ENCODE measurements around the gene NDST4. TPM values are rescaled to one million over a fixed set of nuclear protein-coding genes. Genes with fewer than 3 reads are reported as not detected.

Gene NDST4
- total RNA-seq, 4 donors from 2014 or later: 0.83 TPM; not detected in 3

GRCh38 chr4:115121351-115122043 is 8.1 kb upstream of the NDST4 start:
- DNase-seq: no peak
- TF ChIP-seq, protein P1, sequence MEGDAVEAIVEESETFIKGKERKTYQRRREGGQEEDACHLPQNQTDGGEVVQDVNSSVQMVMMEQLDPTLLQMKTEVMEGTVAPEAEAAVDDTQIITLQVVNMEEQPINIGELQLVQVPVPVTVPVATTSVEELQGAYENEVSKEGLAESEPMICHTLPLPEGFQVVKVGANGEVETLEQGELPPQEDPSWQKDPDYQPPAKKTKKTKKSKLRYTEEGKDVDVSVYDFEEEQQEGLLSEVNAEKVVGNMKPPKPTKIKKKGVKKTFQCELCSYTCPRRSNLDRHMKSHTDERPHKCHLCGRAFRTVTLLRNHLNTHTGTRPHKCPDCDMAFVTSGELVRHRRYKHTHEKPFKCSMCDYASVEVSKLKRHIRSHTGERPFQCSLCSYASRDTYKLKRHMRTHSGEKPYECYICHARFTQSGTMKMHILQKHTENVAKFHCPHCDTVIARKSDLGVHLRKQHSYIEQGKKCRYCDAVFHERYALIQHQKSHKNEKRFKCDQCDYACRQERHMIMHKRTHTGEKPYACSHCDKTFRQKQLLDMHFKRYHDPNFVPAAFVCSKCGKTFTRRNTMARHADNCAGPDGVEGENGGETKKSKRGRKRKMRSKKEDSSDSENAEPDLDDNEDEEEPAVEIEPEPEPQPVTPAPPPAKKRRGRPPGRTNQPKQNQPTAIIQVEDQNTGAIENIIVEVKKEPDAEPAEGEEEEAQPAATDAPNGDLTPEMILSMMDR (IDR thresholded peaks at IDR 0.05): no peak
- TF ChIP-seq POLR2A (IDR thresholded peaks at IDR 0.05): no peak
- Histone ChIP-seq H3K9me3 (no peaks in the 10 kb centered on the region), H3K4me3 (replicated peaks in 1 of 3) (no peak overlapping the region), H3K36me3 (no peaks in the 10 kb centered on the region), H3K27me3 (no peaks in the 10 kb centered on the region), H3K27ac (no peak overlapping the region), H3K4me1 (peaks cover 0 to 7% of the 10 kb centered on the region in 2 donors)
- WGBS, 2 donors: 45 to 51% methylated on average over 2 of the region's 2 CpGs
- intact Hi-C loops (cut with DNase I): no loop called here

DNA sequence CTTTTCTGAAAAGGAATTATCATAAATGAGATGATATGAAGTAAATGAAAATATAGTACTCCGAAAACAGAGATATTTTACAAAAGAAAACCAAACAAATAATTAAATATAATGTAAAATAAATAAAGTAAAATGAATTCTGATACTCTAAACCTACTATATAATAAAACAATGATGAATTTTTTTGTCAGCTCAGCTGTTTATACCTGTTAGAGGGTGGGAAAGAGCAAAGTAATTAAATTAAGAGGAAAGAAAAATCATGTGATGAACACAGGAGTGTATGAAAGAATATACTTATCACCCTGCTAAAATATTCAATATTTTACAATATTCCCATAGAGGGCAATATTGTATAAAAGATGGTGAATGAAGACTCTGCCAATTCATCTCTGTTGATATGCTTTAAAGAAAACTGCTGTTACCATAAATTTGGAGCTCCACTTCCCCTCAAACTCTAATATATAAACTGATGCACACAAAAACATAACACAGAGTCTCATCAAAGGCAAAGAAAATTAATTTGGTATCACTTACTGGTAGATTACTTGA is 6.5 kb upstream of the NDST4 start:
- 84 to 97% methylated on average over 1 of the region's 1 CpG for WGBS, 2 donors

DNA sequence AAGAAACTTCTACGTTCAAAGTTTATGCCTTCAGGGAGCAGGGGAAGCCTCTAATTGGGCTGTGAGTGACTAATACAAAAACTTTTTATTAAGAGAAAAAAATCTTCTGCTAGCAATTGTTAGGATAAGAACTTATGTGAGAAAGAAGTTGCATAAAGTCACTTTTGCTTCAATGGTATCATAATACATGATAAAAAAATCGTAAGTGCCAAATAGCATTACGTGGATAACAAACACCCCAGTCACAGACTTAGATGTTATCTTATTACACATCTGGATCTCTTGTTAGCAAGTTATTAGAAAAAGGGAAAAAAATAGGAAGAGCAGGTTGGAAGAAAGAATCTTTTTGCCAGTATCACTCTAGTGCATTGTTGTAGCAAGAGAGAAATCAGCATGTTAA is 4.2 kb upstream of the NDST4 start:
- H3K27ac ChIP-seq: no peak overlapping the region
- H3K4me1 ChIP-seq: no peaks in the 10 kb centered on the region
- TF ChIP-seq POLR2A (IDR thresholded peaks at IDR 0.05): no peak
- TF ChIP-seq, protein P1 (IDR thresholded peaks at IDR 0.05): no peak
- H3K9me3 ChIP-seq: no peaks in the 10 kb centered on the region
- intact Hi-C loops (cut with DNase I): no loop called here
- WGBS, 2 donors: 78 to 85% methylated on average over 3 of the region's 3 CpGs
- no peaks in the 10 kb centered on the region for H3K36me3 ChIP-seq
- H3K4me3 ChIP-seq (replicated peaks in 1 of 3): no peak overlapping the region
- DNase-seq: no peak
- H3K27me3 ChIP-seq: no peaks in the 10 kb centered on the region

More for the DNA sequence above, 6.5 kb upstream of the NDST4 start:
- no peak overlapping the region for H3K27ac ChIP-seq
- H3K4me3 ChIP-seq (replicated peaks in 1 of 3): no peak overlapping the region
- TF ChIP-seq, protein P1 (IDR thresholded peaks at IDR 0.05): no peak
- TF ChIP-seq POLR2A (IDR thresholded peaks at IDR 0.05): no peak
- no peaks in the 10 kb centered on the region for H3K36me3 ChIP-seq
- H3K27me3 ChIP-seq: no peaks in the 10 kb centered on the region
- no peak for DNase-seq
- no peaks in the 10 kb centered on the region for H3K9me3 ChIP-seq
- intact Hi-C loops (cut with DNase I): no loop called here
- H3K4me1 ChIP-seq: no peaks in the 10 kb centered on the region

DNA sequence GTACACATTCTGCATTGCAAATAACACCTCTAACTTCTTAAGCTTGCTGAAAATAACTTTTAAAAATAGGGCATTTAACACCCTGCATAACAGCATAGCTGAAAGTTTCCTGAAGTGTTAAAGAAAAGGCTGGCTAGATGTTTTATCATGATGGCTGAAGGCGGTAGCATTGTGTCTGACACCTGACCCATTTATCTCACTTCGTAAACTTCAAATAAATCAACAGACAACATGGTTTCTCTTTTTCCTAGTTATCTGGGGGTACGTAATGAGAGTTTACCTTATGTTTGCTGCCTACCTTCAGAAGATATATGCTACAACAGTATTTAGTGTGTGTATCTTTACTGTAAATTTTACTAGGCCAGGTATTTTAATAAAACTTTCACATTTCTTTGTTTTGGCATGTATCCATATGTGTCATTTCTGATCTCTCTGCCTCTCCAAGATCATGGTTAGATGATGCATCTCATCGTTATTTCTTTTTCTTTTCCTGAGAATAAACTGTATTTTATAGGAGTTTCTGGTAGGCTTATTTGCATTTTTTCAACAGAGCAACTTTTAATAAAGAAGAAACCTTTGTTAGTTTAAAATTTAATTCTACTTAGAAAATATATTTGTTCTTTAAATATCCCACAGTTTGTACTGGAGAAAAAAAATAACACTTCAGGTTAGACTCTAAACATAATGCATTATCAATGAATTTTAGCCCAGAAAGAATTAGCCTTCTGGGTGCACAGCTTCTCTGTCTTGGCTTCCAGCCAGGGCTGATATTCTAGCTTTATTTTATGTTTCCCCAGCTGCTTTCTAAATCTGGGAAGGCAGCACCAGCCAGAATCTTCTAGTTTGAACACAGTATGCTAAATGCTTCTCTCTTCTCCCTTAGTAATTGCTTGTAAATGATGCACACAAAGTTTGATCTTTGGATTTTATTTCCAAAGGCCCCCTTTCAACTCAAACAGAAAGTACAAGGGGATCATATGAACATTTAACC is 2.9 kb downstream of the NDST4 start:
- DNase-seq: no peak
- no peaks in the 10 kb centered on the region for H3K4me1 ChIP-seq
- no peak for TF ChIP-seq POLR2A (IDR thresholded peaks at IDR 0.05)
- TF ChIP-seq, protein P1 (IDR thresholded peaks at IDR 0.05): no peak
- no peaks in the 10 kb centered on the region for H3K9me3 ChIP-seq
- intact Hi-C loops (cut with DNase I): no loop called here
- no peaks in the 10 kb centered on the region for H3K27me3 ChIP-seq
- H3K27ac ChIP-seq: no peak overlapping the region
- 87 to 88% methylated on average over 4 of the region's 4 CpGs for WGBS, 2 donors
- H3K4me3 ChIP-seq (replicated peaks in 1 of 3): no peak overlapping the region
- no peaks in the 10 kb centered on the region for H3K36me3 ChIP-seq

Data from thyroid gland (tissue), 4 donors.